Stimulated activated CD8-positive, alpha-beta memory T cell treated with anti-CD3 and anti-CD28 coated beads, Interleukin-12 subunit alpha, Interleukin-12 subunit beta, amount 100 ng/mL, for 4 hours (primary cell): Measurements from ENCODE around the gene REELD1.
A peak's percentile ranks its signal among the peaks of the same experiment; 100 is the strongest.

Experiments
- DNase-seq: peaks from one replicate; pipeline ENCODE4 v3.0.0-alpha.2; 2020; ENCODE audit warnings: low read depth

The REELD1 gene

DNA sequence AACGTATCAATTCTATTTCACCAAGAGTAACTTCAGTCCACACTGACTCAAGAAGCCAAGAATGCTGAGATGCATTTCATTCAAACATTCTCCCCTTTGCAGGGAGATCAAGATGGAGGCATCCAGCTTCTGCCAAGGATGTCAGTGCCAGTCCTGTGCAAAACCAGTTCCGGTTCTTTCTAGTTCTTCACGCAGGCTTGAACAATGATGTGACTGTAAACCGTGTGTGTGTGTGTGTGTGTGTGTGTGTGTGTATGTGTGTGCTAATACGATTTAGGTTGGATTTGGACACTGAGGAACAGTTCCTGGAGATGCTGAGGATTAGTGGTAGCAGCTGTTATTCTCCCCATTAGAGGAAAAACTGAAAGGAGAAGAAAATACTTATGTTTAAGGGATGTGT is at the start of gene REELD1:
TSS of gene REELD1 (plus strand) at position 301 of the 400 bp plus-strand sequence. CDS start 2,415 bp downstream, outside the sequence.
- no peak for DNase-seq

DNA sequence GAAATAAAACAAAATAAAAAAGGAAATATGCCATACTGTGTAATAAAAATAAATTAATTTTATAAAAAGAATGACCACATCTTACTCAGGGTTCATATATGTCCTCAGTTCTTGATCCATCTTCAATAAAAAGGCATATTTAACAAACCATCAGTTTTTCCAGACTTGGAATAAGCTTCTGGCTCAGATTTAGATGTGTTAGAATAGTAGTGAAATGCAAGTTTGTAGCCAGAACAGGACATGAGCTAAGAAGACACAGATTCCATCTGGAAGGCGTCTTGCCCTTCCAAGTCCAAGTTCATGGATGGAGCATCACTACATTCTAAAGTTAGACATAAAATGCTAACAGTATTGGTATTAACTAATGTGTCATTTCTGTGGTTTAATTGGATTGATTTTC is 49.1 kb upstream of the REELD1 start:
- DNase-seq, result no peak

DNA sequence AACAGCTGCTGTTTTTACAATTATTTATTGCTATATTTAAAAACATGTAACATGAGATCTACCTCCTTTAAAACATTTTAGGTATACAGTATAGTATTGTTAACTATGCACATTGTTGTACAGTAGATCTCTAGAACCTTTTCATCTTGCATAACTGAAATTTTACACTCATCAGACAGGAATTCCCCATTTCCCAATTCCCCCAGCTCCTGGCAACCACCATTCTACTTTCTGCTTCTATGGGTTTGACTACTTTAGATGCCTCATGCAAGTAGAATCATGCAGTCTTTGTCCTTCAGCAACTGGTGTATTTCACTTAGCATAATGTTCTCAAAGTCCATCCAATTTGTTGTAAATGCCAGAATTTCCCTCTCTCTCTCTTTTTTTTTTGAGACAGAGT is 48.5 kb upstream of the REELD1 start:
- DNase-seq, result no peak

DNA sequence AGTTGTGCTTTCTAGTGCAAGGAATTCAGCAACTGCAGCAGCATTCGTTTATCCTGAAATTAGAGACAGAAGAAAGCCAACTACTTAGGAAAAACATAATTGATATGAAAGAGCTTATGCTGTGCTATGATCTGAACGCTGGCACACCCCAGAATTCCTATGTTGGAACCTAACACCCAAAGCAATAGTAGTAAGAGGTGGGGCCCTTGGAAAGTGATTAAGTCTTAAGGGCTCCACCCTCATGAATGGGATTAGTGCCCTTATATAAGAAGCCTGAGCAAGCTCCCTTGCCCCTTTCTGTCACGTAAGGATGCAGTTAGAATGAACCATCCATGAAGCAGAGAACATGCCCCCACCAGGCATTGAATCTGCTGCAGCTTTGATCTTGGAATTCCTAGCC is 44.2 kb upstream of the REELD1 start:
- no peak for DNase-seq

DNA sequence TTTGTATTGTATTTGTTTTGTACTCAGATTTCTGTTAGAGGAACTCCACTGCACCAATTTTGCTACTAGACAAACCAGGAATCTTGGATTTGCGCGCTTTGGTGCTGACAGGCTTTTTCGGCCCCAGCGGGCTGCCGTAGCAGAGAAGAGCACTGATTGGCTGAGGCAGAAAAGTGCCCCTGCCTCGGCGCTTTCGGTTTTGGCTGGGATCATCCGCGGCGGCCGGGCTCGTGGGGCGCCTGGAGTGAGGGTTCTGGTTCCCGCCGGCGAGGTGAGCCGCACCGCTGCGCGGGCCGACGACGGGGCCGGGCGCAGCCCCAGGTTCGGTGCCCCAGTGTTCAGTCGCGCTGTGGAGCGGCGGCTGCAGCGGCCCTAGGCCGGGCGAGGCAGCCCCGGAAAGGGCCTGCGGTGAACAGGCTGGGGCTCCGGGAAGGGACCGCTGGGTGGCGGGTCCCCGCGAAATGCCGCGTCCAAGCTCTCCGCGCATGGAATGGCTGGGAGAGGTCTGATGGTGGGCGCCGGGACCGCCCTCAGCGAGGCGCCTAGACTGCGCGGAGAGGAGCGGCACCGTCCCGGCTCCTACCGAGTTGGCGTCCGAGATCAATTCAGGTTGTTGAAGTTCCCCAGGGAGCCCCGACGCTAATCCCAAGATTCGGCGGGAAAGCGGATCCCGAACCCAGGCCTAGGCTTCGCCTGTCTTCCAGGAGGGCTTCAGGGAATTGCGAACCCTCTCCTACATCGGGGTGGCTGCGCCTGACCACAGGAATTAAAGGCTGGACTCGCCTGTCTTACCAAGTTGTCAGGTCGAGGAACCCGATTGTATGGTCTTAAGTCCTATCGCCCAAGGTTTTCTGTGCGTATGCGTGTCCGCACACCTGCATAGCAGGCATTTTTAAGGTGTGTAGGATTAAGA is 38.5 kb upstream of the REELD1 start, which contains the start of gene LSM6:
TSS of gene LSM6 (plus strand) at position 178 of the 913 bp plus-strand sequence. CDS start 7,204 bp downstream, outside the sequence.
- peak; percentile 68 for DNase-seq

DNA sequence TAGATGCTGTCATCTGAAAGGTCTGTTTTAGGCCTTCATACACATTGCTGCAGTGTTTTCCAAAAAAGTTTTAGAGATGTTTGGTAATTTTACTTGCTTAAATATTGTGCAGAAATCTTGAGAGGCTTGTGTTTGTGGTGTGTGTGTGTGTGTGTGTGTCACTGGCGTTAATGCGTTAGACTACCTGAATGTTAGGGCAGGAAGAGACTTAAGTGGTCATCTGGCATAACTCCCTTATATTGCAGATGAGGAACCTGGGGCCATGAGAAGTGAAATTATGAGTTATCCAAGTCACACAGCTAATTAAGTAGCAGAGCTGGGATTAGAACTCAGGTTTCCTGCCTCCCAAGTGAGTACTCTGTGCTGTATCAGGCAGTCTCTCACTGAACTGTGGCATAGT is 37.4 kb upstream of the REELD1 start:
- no peak for DNase-seq

DNA sequence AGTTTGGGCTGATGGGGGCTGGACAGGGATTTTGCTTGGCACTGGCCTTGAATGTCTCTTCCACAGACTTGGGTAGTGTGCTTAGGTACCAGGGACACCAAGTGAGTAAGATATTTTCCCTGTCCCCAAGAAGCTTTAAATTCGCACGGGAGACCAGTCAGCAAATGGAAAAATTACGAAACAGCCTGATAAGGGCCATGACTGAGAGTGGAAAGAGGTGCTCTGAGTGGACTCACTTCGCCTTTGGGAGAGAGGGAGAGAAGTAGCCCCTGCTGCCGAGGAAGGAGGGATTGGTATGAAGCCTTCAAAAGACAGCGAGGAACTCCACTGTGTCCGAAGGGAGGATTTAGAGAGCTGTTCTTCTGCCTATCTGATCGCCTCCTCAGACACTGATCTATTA is 36.2 kb upstream of the REELD1 start:
- no peak for DNase-seq

DNA sequence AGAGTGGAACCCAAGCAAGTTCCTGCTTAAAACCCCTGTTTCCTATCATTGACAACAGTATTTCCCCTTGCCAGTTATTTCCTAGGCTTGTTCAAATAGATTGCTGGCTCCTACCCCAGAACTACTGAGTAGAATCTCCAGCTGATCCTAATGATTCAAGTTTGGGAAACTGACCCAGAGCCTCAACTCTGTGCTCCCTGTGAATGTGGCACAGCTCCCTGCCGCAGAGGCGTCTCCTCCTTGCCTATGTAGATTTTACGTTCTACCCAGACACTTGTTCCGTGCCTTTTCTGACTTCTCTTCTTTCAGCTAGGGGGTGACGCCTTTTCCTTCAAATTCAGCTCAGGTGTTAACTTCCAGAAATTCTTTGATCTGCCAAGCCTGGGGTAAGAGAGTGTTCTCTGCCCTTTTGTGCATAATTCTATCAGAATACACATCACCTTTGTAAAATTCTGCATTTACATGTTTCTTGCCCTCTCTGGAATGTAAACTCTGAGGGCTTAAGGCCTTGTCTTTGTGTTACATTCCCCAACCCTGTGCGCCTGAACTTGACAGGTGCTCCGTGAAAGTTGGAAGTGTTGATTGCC is 34.5 kb upstream of the REELD1 start:
- no peak for DNase-seq

DNA sequence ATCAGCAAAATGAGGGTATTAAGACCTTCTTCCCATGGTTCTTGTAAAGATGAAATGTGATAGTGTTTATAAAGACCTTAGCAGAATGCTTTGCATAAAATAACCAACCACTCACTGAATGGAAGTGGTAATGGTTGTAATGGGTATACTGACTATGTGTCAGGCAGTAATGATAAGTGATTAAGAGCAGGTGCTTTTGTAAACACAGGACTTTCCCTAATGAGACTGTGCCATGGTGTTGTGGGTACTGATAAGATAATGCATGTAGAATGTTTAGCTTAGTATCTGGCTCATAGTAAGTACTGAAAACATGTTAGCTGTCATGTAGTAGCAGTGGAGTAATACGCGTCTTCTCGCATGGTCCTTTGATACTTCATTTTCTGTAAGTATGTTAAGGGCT is 31.9 kb upstream of the REELD1 start:
- DNase-seq, result no peak

DNA sequence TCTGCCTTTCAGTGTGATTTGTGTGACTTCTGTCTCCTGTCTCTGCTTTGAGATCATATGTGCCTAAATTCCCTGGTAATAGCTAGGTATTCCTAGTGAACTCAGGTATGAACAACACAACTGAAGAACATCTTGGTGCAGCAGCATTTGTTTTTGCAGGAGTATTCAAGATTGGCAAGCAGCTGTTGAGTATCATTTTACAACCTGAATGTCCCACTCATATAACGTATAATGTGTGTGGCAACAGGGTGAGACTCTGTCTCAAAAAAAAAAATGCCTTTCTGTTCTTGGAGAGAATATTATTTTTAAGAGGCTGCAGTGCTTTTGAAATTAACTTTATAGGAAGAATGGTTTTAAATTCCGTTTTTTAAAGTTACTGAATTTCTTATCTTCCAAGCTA is 31.1 kb upstream of the REELD1 start:
- DNase-seq, result no peak

DNA sequence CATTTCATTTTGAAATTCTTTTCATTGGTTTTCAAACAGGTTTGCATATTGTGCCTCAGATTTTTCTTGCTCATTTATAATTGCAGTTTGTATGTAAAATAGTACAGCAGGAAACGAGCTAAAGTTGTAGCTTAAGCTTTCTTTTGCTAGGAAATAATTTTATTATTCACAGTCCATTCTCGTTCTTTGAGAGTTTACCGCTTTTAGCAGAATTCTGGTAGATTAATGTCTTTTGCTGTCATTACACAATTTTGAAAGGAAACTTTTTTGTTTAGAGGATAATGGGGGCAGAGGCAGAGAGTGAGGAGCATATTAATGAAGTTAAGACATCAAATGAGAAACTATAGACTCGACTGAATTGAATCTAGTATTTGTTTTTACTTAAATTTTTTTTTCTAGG is 28.3 kb upstream of the REELD1 start:
- DNase-seq, result no peak

DNA sequence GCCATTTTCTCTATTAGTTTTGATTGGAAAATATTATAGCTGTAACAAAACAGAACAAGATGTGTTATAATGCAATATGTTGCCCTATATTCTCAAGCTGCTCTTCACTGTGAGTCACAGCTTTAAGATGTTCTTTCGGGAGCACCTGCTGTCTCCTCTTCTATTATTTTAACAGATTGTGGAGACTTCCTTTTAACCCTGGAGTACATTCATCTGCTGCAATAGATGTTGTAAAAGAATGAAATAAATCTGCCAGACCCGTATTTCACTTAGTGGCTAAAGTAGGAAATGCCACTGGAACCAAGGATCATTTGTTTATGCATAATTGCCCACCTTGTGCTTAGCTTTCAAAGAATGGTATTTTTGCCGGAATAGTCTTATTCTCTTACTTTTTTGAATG is 27.7 kb upstream of the REELD1 start:
- no peak for DNase-seq

DNA sequence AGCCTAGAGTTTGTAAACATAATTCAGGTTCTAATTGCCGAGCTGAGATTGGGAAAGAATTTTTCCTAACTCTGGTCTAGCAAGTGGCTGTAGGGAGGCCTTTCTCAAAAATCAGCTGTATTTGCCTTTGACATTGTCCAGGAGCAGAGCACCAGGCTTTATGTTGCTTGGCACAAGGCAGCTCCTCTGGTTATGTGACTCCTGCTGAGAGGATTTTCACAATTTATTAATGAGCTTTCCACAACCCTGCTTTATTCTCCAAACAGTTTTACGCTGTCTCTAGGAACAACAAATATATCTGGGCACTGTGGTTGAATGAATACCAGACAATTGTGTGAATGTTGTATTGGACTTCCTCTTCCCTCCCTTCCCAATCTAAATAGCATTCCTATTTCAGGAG is 23.9 kb upstream of the REELD1 start:
- no peak for DNase-seq

DNA sequence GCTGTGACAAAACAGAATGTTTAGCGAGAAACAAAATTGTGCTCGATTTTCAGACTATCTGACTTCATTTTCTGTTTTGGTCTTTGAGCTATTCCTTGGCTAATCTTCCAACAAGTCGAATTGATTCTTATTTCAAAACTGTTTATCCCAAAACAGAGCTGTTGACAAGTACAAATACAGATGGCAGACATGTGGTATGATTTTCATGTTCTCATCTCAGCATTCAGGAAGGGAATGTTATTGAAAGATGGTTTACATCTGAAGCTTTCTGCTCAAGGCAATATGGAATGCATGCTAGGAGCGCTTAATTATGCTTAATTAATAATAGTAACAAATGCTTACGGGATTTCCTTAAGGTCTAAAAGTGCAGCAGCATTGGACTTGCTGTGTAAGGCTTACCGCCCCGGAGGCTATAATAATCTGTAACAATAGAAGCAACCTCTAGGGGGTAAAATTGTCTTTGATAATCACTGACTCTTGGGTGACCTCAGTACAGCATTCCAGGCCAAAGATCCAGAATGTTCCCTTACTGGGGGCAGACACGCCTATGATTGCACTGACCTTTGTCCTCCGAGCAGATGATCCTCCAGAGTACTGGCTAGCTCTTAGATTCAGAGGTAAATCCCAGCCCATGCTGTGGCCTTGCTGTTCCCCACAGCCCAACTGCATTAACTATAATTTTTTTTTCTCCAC is 22.4 kb upstream of the REELD1 start:
- DNase-seq, result no peak

DNA sequence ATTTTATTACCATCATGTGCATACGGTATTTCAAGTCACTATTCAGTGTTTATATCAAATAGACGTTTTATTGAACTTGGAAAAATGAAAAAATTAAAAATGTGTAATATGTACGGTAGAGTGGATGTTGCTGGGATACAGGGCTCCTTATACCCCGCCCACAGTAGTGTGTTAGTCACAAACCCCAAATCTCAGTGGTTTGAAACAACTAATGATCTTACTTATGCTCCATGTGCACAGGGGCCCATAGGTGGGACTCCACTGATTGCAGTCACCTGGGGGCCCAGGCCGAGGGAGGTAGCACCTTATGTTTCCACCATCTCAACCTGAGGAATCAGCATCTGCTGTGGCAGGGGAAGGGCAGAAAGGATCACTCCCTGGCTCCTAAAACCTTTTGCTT is 20.7 kb upstream of the REELD1 start:
- no peak for DNase-seq

DNA sequence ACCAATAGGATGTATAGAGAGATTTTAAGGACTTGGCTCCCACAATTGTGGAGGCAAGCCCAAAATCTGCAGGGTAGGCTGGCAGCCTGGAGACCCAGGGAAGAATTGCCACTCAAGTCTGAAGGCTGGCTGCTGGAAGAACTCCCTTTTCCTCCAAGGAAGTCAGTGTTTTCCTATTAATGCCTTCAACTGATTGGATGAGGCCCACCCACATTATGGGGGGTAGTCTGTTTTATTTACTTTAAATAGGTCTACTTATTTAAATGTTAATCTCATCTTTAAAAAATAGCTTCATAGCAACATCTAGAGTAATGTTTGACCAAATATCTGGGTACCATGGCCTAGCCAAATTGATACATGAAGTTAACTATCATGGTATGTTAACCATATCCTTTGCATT is 20.1 kb upstream of the REELD1 start:
- no peak for DNase-seq

DNA sequence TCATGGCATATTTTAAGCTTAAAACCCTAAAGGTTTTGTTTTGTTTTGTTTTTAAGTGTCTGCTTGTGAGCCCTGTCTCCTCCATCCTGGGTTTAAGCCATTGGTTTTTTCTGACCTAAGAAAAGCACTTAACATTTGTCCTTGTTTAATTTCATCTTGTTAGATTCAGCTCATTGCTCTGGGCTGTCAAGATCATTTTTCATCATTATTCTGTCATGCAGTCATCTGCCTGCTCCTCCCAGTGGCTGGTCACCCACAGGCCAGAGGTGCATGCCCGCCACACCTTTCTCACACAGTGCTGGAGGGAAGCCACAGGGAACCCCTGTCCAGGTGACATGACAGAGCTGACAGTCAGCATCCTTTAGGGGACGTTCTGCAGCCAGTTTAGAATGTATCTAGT is 11.7 kb upstream of the REELD1 start:
- DNase-seq, result no peak

DNA sequence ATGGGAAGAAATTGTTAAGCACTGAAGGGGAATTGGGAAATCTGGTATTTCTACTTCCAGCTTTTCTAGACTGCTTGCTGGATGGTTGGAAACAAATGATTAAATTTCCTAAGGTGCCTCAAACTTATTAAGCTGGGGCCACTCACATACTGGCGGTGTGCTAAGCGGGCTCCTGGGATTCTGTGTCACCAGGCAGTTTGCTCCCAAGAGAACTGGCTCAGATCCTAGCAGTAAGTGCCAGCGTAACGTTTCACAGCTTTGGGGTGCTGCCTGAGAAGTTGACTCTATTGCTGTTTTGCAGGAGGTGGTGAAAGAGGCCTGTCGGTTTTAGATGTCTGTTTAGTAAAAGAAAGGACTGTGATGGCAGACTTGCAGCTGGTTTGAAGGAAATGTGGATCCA is 6.9 kb upstream of the REELD1 start:
- no peak for DNase-seq

DNA sequence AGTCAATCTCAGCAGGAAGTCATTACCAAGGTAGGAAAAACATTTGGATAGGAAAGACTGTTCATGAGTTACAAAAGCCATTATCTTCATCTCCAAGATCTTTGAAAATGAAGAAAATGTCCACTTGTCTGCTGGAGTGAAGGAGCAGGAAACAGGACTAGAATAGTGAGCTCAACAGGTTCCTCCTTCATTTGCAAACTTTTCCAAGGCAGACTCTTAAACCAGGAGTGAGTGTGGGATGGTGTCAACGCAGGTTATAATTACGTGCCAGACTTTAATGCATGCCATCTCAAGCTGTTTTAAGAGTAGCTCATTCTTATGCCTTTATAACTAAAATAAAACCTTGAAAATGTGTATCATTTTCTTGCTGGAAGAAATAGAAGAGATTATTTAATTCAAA is 3.4 kb upstream of the REELD1 start:
- DNase-seq, result no peak

DNA sequence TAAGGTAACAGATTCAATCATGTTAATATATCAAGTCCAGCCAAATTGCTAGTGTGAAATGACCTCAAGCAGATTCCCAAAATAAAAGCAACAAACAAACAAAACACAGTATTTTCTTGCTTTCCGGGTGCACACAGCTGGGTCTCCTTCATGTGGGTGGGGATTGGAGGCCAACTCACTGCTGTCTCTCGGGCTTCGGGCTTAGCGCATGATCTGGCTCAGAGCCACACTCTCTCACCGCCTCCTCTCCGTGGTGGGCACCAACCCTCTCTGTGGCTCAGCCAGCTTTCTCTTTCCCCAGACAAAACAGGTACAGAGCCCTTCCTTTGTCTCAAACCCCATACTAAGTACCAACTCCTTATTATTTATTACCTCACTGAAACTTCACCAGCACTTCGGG is 2.9 kb upstream of the REELD1 start:
- no peak for DNase-seq

DNA sequence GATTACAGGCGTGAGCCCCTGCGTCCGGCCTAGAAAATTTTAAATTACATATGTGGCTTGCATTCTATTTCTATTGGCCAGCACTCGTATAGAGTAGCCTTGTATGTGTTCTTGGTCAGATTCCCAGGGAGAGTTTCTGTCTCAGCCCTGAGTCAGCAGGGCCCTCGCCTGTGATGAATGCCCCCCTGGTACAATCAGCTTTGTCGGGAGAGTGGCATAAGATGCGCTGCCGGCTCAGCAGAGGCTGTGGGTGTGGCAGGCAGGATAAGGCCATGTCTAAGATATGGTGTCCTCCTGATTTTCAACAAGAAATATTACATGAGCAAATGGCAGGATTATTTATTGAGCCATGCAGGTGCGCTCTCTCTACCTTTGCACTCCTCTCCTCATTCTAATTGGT is 1.6 kb upstream of the REELD1 start:
- DNase-seq, result no peak

DNA sequence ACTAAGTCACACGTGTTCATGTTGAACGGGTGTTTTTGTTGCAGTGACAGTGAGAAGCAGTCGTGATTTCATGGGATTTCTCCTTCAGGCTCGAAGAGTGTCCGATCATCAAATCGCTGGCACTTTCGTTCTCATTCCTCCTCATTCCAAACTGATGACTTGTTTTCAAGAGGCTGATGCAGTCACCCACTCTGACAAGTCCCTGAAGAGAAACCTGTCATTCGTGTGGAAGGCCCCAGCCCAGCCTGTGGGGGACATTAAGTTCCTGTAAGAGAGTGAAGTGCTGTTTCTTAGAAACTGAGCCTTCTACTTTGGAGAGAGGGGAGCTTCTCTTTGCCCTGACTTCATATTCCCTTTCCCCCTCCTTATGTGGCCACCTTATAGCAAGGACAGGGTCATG is 8.0 kb downstream of the REELD1 start:
- no peak for DNase-seq

DNA sequence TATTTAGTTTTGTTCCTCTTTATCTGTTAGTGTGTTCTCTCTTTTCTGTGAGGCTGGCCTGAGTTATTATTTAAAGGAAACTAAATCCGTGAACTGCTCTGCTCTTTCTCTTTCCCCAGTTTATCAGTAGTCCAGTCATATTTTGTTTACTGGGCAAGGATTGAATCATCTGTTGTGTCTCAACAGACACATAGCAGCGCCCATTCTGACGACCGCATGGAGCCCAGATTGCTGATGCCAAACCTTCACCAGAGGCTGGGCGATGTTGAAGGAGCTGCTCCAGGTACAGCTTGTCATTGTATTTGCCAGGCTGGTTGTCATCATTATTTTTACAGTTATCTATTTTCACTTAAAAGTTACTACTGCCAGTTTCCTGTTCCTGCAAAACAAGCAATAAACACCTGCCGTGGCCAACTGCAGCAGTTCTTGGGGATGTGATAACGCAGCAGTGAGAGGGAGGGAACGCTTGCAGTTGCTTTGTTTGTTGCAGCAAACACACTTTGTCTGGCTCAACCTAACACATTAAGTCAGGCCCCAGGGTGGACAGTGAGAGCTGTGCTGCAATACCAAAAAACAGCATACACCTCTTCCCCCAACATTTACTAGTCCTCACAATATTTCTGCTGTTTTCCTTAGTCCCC is 10.1 kb downstream of the REELD1 start:
- DNase-seq, result no peak
